Measurements from ENCODE around the gene SLC25A36. TPM values are rescaled to one million over a fixed set of nuclear protein-coding genes. Genes with fewer than 3 reads are reported as not detected.

Gene SLC25A36
- total RNA-seq, 2 experiments from 2014 or later: 71.8 to 81.3 TPM

GRCh38 chr3:140953028-140953960 is 11.7 kb downstream of the SLC25A36 start:
- H3K36me3 ChIP-seq (ENCODE audit: insufficient read depth, low read length): peaks cover 35% of the 10 kb centered on the region
- no peak overlapping the region for H3K4me2 ChIP-seq (ENCODE audit: low read length)
- intact Hi-C loops (cut with micrococcal nuclease; ENCODE audit: unreplicated experiment): no loop called here
- no peak for TF ChIP-seq EZH2phosphoT487 (IDR thresholded peaks at IDR 0.05; ENCODE audit: borderline replicate concordance, low read depth, low read length)
- no peak for TF ChIP-seq CTCF (conservative IDR thresholded peaks at IDR 0.05; ENCODE audit: low read length)
- no peak overlapping the region for H3K4me3 ChIP-seq (ENCODE audit: low read depth, low read length, poor library complexity, severe bottlenecking)
- H3K27ac ChIP-seq (ENCODE audit: low read depth, low read length, poor library complexity, severe bottlenecking): no peak overlapping the region
- H4K20me1 ChIP-seq (ENCODE audit: insufficient read depth, low read length): peaks cover 50% of the 10 kb centered on the region
- DNase-seq (ENCODE audit: low spot score): no peak
- ChIA-PET CTCF (ENCODE audit: unreplicated experiment) (no interaction called here), POLR2A (interaction anchor here (0.7 to 2.2 kb wide), 4 partner anchors 9 to 17 kb away, joined by 3 to 11 read pairs (median 3); no protein-coding TSS in a partner anchor)
- H3K79me2 ChIP-seq (ENCODE audit: insufficient read depth, low read depth, low read length): peaks cover 99% of the 10 kb centered on the region
- no peaks in the 10 kb centered on the region for H3K9me2 ChIP-seq (ENCODE audit: insufficient read depth, low read length)
- BruUV-seq (replicated peaks): no TSS peak
- no peaks in the 10 kb centered on the region for H3K9me3 ChIP-seq (ENCODE audit: low read length)
- no peaks in the 10 kb centered on the region for H3K4me1 ChIP-seq (ENCODE audit: insufficient read depth, low read length, poor library complexity, severe bottlenecking)
- H2AFZ ChIP-seq (ENCODE audit: low read length): no peak overlapping the region

- no peaks in the 10 kb centered on the region for H3K9me2 ChIP-seq (ENCODE audit: insufficient read depth, low read length)
- POLR2A ChIA-PET: interaction anchor here (0.8 to 2.2 kb wide), 2 partner anchors 10 to 13 kb away, joined by 4 to 11 read pairs; no protein-coding TSS in a partner anchor
- no peak overlapping the region for H3K27ac ChIP-seq (ENCODE audit: low read depth, low read length, poor library complexity, severe bottlenecking)
- TF ChIP-seq CTCF (conservative IDR thresholded peaks at IDR 0.05; ENCODE audit: low read length) (no peak), EZH2phosphoT487 (IDR thresholded peaks at IDR 0.05; ENCODE audit: borderline replicate concordance, low read depth, low read length) (no peak)
- no peaks in the 10 kb centered on the region for H3K9me3 ChIP-seq (ENCODE audit: low read length)
- peaks cover 47% of the 10 kb centered on the region for H4K20me1 ChIP-seq (ENCODE audit: insufficient read depth, low read length)
- no peak overlapping the region for H2AFZ ChIP-seq (ENCODE audit: low read length)
- no peak overlapping the region for H3K4me3 ChIP-seq (ENCODE audit: low read depth, low read length, poor library complexity, severe bottlenecking)
- no peak overlapping the region for H3K4me2 ChIP-seq (ENCODE audit: low read length)
- H3K4me1 ChIP-seq (ENCODE audit: insufficient read depth, low read length, poor library complexity, severe bottlenecking): no peaks in the 10 kb centered on the region
- peaks cover 86% of the 10 kb centered on the region for H3K79me2 ChIP-seq (ENCODE audit: insufficient read depth, low read depth, low read length)
- CTCF ChIA-PET (ENCODE audit: unreplicated experiment): no interaction called here
- H3K36me3 ChIP-seq (ENCODE audit: insufficient read depth, low read length): peaks cover 30% of the 10 kb centered on the region
- intact Hi-C loops (cut with micrococcal nuclease; ENCODE audit: unreplicated experiment): no loop called here
- BruUV-seq (replicated peaks): no TSS peak
- DNase-seq (ENCODE audit: low spot score): no peak
Observed at GRCh38 chr3:140954576-140954975, 12.9 kb downstream of the SLC25A36 start.

GRCh38 chr3:140955645-140956044 is 14.0 kb downstream of the SLC25A36 start:
- Histone ChIP-seq H3K27ac (ENCODE audit: low read depth, low read length, poor library complexity, severe bottlenecking) (no peak overlapping the region), H3K9me2 (ENCODE audit: insufficient read depth, low read length) (no peaks in the 10 kb centered on the region), H3K4me1 (ENCODE audit: insufficient read depth, low read length, poor library complexity, severe bottlenecking) (no peaks in the 10 kb centered on the region), H3K9me3 (ENCODE audit: low read length) (no peaks in the 10 kb centered on the region), H3K4me2 (ENCODE audit: low read length) (no peak overlapping the region), H4K20me1 (ENCODE audit: insufficient read depth, low read length) (peaks cover 43% of the 10 kb centered on the region), H3K36me3 (ENCODE audit: insufficient read depth, low read length) (peaks cover 35% of the 10 kb centered on the region), H3K4me3 (ENCODE audit: low read depth, low read length, poor library complexity, severe bottlenecking) (no peak overlapping the region), H2AFZ (ENCODE audit: low read length) (no peak overlapping the region), H3K79me2 (ENCODE audit: insufficient read depth, low read depth, low read length) (peaks cover 75% of the 10 kb centered on the region)
- TF ChIP-seq EZH2phosphoT487 (IDR thresholded peaks at IDR 0.05; ENCODE audit: borderline replicate concordance, low read depth, low read length): no peak
- DNase-seq (ENCODE audit: low spot score): no peak
- ChIA-PET POLR2A (interaction anchor here (0.8 kb wide), 1 partner anchor 12 kb away, joined by 4 read pairs; no protein-coding TSS in a partner anchor), CTCF (ENCODE audit: unreplicated experiment) (no interaction called here)
- intact Hi-C loops (cut with micrococcal nuclease; ENCODE audit: unreplicated experiment): no loop called here
- BruUV-seq (replicated peaks): no TSS peak
